ENCODE measurements around the gene NR1D1.

NR1D1 gene

DNA sequence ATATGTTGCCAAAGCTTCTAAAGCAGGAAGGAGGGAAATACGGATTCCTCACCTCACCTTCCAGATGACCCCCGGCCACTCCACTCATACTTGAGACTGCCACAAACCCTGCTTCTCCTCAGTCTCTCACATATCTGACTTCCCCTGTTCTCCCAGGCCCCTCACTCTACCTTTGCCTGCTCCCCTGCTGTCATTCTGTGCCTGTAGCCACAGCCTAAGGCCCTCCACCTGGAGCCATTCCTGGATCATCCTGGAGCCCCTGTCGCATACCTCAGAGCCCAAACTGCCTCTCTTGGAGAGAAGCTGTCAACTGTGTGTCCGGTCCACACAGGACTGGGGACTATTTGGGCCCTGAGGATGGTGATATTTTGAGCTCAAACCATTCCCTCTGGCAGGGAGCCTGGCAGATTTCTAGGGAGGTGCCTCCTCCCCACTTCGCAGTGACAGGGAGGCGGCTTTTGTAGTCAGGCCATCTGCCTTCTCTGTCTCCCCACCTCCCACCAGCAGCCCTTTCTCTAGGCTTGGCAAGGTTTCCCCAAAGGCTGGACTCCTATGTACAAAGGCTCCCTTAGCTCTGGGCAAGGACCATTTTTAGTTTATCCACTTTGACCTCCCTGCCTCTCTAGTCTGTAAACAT, 43.9 kb downstream of the NR1D1 start:
- Histone ChIP-seq H3K9me2 (replicated peaks; ENCODE audit: low read depth, low read length) (no peaks in the 10 kb centered on the region), H3K9ac (ENCODE audit: low read depth, low read length, poor library complexity, severe bottlenecking) (no peak overlapping the region), H3K4me1 (ENCODE audit: insufficient read depth, low read length, poor library complexity, severe bottlenecking) (peaks cover 8% of the 10 kb centered on the region), H3K79me2 (ENCODE audit: insufficient read depth, low read length) (peaks cover 20% of the 10 kb centered on the region), H3K4me3 (ENCODE audit: low read length, poor library complexity, severe bottlenecking) (no peak overlapping the region), H3K27me3 (ENCODE audit: insufficient read depth, low read length, poor library complexity, severe bottlenecking) (no peaks in the 10 kb centered on the region), H3K4me2 (ENCODE audit: low read depth, low read length, poor library complexity, severe bottlenecking) (no peak overlapping the region), H3F3A (ENCODE audit: low read depth) (no peaks in the 10 kb centered on the region), H2AFZ (ENCODE audit: low read length) (no peak overlapping the region), H4K20me1 (ENCODE audit: insufficient read depth, low read length, poor library complexity, severe bottlenecking) (no peaks in the 10 kb centered on the region), H3K9me3 (ENCODE audit: insufficient read depth, low read depth, low read length) (no peaks in the 10 kb centered on the region), H3K36me3 (ENCODE audit: insufficient read depth, low read length) (no peaks in the 10 kb centered on the region)
- TF ChIP-seq, protein P1, sequence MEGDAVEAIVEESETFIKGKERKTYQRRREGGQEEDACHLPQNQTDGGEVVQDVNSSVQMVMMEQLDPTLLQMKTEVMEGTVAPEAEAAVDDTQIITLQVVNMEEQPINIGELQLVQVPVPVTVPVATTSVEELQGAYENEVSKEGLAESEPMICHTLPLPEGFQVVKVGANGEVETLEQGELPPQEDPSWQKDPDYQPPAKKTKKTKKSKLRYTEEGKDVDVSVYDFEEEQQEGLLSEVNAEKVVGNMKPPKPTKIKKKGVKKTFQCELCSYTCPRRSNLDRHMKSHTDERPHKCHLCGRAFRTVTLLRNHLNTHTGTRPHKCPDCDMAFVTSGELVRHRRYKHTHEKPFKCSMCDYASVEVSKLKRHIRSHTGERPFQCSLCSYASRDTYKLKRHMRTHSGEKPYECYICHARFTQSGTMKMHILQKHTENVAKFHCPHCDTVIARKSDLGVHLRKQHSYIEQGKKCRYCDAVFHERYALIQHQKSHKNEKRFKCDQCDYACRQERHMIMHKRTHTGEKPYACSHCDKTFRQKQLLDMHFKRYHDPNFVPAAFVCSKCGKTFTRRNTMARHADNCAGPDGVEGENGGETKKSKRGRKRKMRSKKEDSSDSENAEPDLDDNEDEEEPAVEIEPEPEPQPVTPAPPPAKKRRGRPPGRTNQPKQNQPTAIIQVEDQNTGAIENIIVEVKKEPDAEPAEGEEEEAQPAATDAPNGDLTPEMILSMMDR (conservative IDR thresholded peaks at IDR 0.05; ENCODE audit: low read length) = no peak
